H9 (cell line): ENCODE measurements around the gene TRAF3. TPM values are rescaled to one million over a fixed set of nuclear protein-coding genes. Genes with fewer than 3 reads are reported as not detected.

ENCODE experiments used
- DNase-seq: peaks from one replicate; pipeline ENCODE4 v3.0.0-alpha.2; 2017
- H2AFZ ChIP-seq: one replicate; pipeline ENCODE4 v1.6.1; 2013; ENCODE audit warnings: mild to moderate bottlenecking, low read length, control low read depth, moderate library complexity
- H2AK5ac ChIP-seq: 2 replicates; pipeline ENCODE4 v1.6.1; 2013; ENCODE audit warnings: low read length, control low read depth, mixed read lengths; ENCODE audit not compliant: insufficient read length
- H2BK120ac ChIP-seq: one replicate; pipeline ENCODE4 v1.6.1; 2013; ENCODE audit warnings: low read depth, mild to moderate bottlenecking, low read length, control low read depth, inconsistent platforms; ENCODE audit not compliant: poor library complexity, severe bottlenecking
- H2BK12ac ChIP-seq: 2 replicates; pipeline ENCODE4 v1.6.1; 2013; ENCODE audit warnings: low read length, control low read depth, mixed read lengths, low read depth; ENCODE audit not compliant: insufficient read length
- H2BK15ac ChIP-seq: 2 replicates; pipeline ENCODE4 v1.6.1; 2013; ENCODE audit warnings: low read depth, low read length, control low read depth
- H2BK20ac ChIP-seq: one replicate; pipeline ENCODE4 v1.6.1; 2013; ENCODE audit warnings: low read depth, mild to moderate bottlenecking, low read length, control low read depth, inconsistent platforms; ENCODE audit not compliant: poor library complexity, severe bottlenecking
- H2BK5ac ChIP-seq: 2 replicates; pipeline ENCODE4 v1.6.1; 2013; ENCODE audit warnings: low read length, control low read depth, mixed read lengths; ENCODE audit not compliant: insufficient read length
- H3K14ac ChIP-seq: 2 replicates; pipeline ENCODE4 v1.6.1; 2013; ENCODE audit warnings: low read length, control low read depth; ENCODE audit not compliant: insufficient read depth
- H3K18ac ChIP-seq: 2 replicates; pipeline ENCODE4 v1.6.1; 2013; ENCODE audit warnings: low read depth, mild to moderate bottlenecking, mixed read lengths, low read length, control low read depth; ENCODE audit not compliant: insufficient read length
- H3K23ac ChIP-seq: 2 replicates; pipeline ENCODE4 v1.6.1; 2013; ENCODE audit warnings: low read length, control low read depth, mixed read lengths, low read depth; ENCODE audit not compliant: insufficient read length
- H3K23me2 ChIP-seq: 2 replicates; pipeline ENCODE4 v1.6.1; 2013; ENCODE audit warnings: low read depth, mild to moderate bottlenecking, mixed read lengths, low read length, control low read depth; ENCODE audit not compliant: insufficient read length, poor library complexity, severe bottlenecking
- H3K27ac ChIP-seq: 2 replicates; pipeline ENCODE4 v1.5.1; 2013; ENCODE audit warnings: low read length, control low read depth, mixed read lengths, low read depth; ENCODE audit not compliant: insufficient read length
- H3K27me3 ChIP-seq: 2 replicates; pipeline ENCODE4 v1.6.1; 2013; ENCODE audit warnings: low read length, control low read depth, inconsistent platforms; ENCODE audit not compliant: insufficient read depth
- H3K4ac ChIP-seq: 2 replicates; pipeline ENCODE4 v1.6.1; 2013; ENCODE audit warnings: low read depth, mild to moderate bottlenecking, control low read depth, inconsistent platforms, low read length, moderate library complexity
- H3K4me1 ChIP-seq: 2 replicates; pipeline ENCODE4 v1.6.1; 2013; ENCODE audit warnings: low read length, control low read depth, inconsistent platforms; ENCODE audit not compliant: insufficient read depth
- H3K4me2 ChIP-seq: 2 replicates; pipeline ENCODE4 v1.6.1; 2013; ENCODE audit warnings: low read length, control low read depth, mixed read lengths; ENCODE audit not compliant: insufficient read length, insufficient read depth
- H3K56ac ChIP-seq: 2 replicates; pipeline ENCODE4 v1.6.1; 2013; ENCODE audit warnings: low read depth, mild to moderate bottlenecking, mixed read lengths, low read length, control low read depth; ENCODE audit not compliant: insufficient read length
- H3K79me1 ChIP-seq: 2 replicates; pipeline ENCODE4 v1.6.1; 2013; ENCODE audit warnings: low read depth, mild to moderate bottlenecking, moderate library complexity, low read length, control low read depth, inconsistent platforms; ENCODE audit not compliant: insufficient read depth, poor library complexity, severe bottlenecking
- H3K79me2 ChIP-seq: 2 replicates; pipeline ENCODE4 v1.6.1; 2013; ENCODE audit warnings: low read length, control low read depth, inconsistent platforms; ENCODE audit not compliant: insufficient read depth
- H3K9ac ChIP-seq: 2 replicates; pipeline ENCODE4 v1.6.1; 2013; ENCODE audit warnings: low read length, control low read depth, mixed read lengths; ENCODE audit not compliant: insufficient read length; ENCODE audit errors: extremely low read depth
- H3K9me3 ChIP-seq: one replicate; pipeline ENCODE4 v1.6.1; 2013; ENCODE audit warnings: low read depth, low read length, inconsistent platforms; ENCODE audit not compliant: control insufficient read depth
- H3T11ph ChIP-seq: one replicate; pipeline ENCODE4 v1.6.1; 2013; ENCODE audit warnings: mild to moderate bottlenecking, low read length, control low read depth, inconsistent platforms
- H4K20me1 ChIP-seq: one replicate; pipeline ENCODE4 v1.6.1; 2013; ENCODE audit not compliant: control insufficient read depth, insufficient read length, insufficient read depth
- H4K5ac ChIP-seq: 2 replicates; pipeline ENCODE4 v1.6.1; 2013; ENCODE audit warnings: low read depth, mild to moderate bottlenecking, mixed read lengths, low read length, control low read depth; ENCODE audit not compliant: insufficient read length
- H4K8ac ChIP-seq: replicated peaks from 2 replicates; pipeline ENCODE4 v1.6.1; 2013; ENCODE audit warnings: low read length, control low read depth, mixed read lengths, low read depth; ENCODE audit not compliant: insufficient read length
- H4K91ac ChIP-seq: 2 replicates; pipeline ENCODE4 v1.6.1; 2013; ENCODE audit warnings: low read depth, mild to moderate bottlenecking, moderate library complexity, mixed read lengths, low read length, control low read depth; ENCODE audit not compliant: insufficient read length
- H3K27ac Mint-ChIP-seq, 3 experiments: 2 replicates in 2 of 3; 3 replicates in 1 of 3; pipeline ENCODE4 v1.8.0; 2020 to 2021; ENCODE audit warnings: mixed read lengths in 3 of 3, mild to moderate bottlenecking in 1 of 3, moderate library complexity in 1 of 3
- H3K27me3 Mint-ChIP-seq: 2 replicates; pipeline ENCODE4 v1.8.0; 2021; ENCODE audit warnings: low read depth, mild to moderate bottlenecking, moderate library complexity, mixed read lengths
- H3K36me3 Mint-ChIP-seq, 3 experiments: 2 replicates in 2 of 3; 3 replicates in 1 of 3; pipeline ENCODE4 v1.8.0; 2020 to 2021; ENCODE audit warnings: low read depth in 3 of 3, mixed read lengths in 3 of 3; ENCODE audit not compliant: insufficient read depth in 1 of 3
- H3K4me1 Mint-ChIP-seq, 2 experiments: 2 replicates each; pipeline ENCODE4 v1.8.0; 2020; ENCODE audit warnings: mixed read lengths in 2 of 2
- H3K4me3 Mint-ChIP-seq, 2 experiments: 2 replicates in 1 of 2; 3 replicates in 1 of 2; pipeline ENCODE4 v1.8.0; 2020 to 2021; ENCODE audit warnings: mild to moderate bottlenecking in 2 of 2, mixed read lengths in 2 of 2, moderate library complexity in 1 of 2
- H3K9me3 Mint-ChIP-seq, 2 experiments: 2 replicates in 1 of 2; 3 replicates in 1 of 2; pipeline ENCODE4 v1.8.0; 2020; ENCODE audit warnings: mild to moderate bottlenecking in 2 of 2, mixed read lengths in 2 of 2, moderate library complexity in 1 of 2
- CTCF ChIP-seq: fragments of 200-600 bp; sonication (generic); conservative IDR thresholded peaks from 3 replicates; pipeline ENCODE4 v1.8.0; 2021; ENCODE audit warnings: antibody characterized with exemption, mild to moderate bottlenecking
- WGBS: extraction: QIAGEN DNeasy Blood & Tissue Kit; methylation state at CpG from one replicate; pipeline ENCODE4 v1.1.7; 2013; ENCODE audit warnings: missing lambda C conversion rate, low lambda C conversion rate, mixed read lengths; ENCODE audit not compliant: insufficient read length; ENCODE audit errors: extremely low coverage; 5-methylcytosine and 5-hydroxymethylcytosine counted together
- total RNA-seq: library from RNA; stranded (reverse); gene quantifications from 2 replicates; pipeline ENCODE4 v1.2.1, GENCODE V29; 2021

The TRAF3 gene
- total RNA-seq, 1 experiment from 2014 or later: 9.6 TPM

GRCh38 chr14:102938191-102938590, 160.9 kb downstream of the TRAF3 start:
- Histone ChIP-seq H3K9ac (no peak overlapping the region), H2AK5ac (no peak overlapping the region), H2BK20ac (no peak overlapping the region), H2BK15ac (no peak overlapping the region), H3K4ac (no peak overlapping the region), H2BK5ac (no peak overlapping the region), H3K4me1 (no peaks in the 10 kb centered on the region), H3K9me3 (no peaks in the 10 kb centered on the region), H3K4me2 (no peak overlapping the region), H4K5ac (no peak overlapping the region), H4K91ac (no peak overlapping the region), H4K20me1 (no peaks in the 10 kb centered on the region), H4K8ac (no peak overlapping the region), H3K56ac (no peak overlapping the region), H3K14ac (no peak overlapping the region), H2AFZ (no peak overlapping the region), H3K27me3 (no peaks in the 10 kb centered on the region), H3K79me2 (no peaks in the 10 kb centered on the region), H3K23me2 (no peaks in the 10 kb centered on the region), H3K27ac (no peak overlapping the region), H3T11ph (no peak overlapping the region), H3K23ac (no peak overlapping the region), H2BK12ac (no peak overlapping the region), H3K18ac (no peak overlapping the region), H2BK120ac (no peak overlapping the region), H3K79me1 (no peaks in the 10 kb centered on the region)
- H3K4me3 Mint-ChIP-seq: no peak overlapping the region
- no peaks in the 10 kb centered on the region for H3K9me3 Mint-ChIP-seq
- peak; percentile 8 for DNase-seq
- peaks cover 15 to 83% (median 51%) of the 10 kb centered on the region in 3 experiments; a peak in 6 of 7 replicates for H3K36me3 Mint-ChIP-seq
- TF ChIP-seq CTCF: no peak
- no peaks in the 10 kb centered on the region for H3K27me3 Mint-ChIP-seq
- H3K4me1 Mint-ChIP-seq: no peaks in the 10 kb centered on the region
- WGBS: no CpG with 5 or more reads among the region's 12 CpGs
- H3K27ac Mint-ChIP-seq: no peak overlapping the region
